ENCODE results near the gene PAFAH1B1.

PAFAH1B1 gene

GRCh38 chr17:2709183-2709661 lies 115.8 kb downstream of the PAFAH1B1 start:
- DNase-seq = peak in 1 of 2 donors; percentile 83
- H3K27ac ChIP-seq = peak overlapping the region; percentile 77 to 78
- no peak for TF ChIP-seq CTCF (IDR thresholded peaks at IDR 0.05)
- H3K9me3 ChIP-seq = no peaks in the 10 kb centered on the region
- peak overlapping the region; percentile 13 to 33 for H3K4me3 ChIP-seq
- intact Hi-C loops (cut with DNase I; ENCODE audit: low total_unique reads) = no loop called here
- peaks cover 5 to 61% (median 50%) of the 10 kb centered on the region in 4 donors for H3K4me1 ChIP-seq
- H3K36me3 ChIP-seq = peaks cover 0 to 3% (median under 1%) of the 10 kb centered on the region in 3 donors
- H3K27me3 ChIP-seq = no peaks in the 10 kb centered on the region

- no peaks in the 10 kb centered on the region for H3K27me3 ChIP-seq
- TF ChIP-seq CTCF (IDR thresholded peaks at IDR 0.05) = no peak
- intact Hi-C loops (cut with DNase I; ENCODE audit: low total_unique reads) = loop anchor here (10.0 kb wide), 1 partner anchor 955 kb away; the partner anchor contains the start of genes EMC6 and TAX1BP3
- peak overlapping the region; percentile 81 to 94 for H3K4me3 ChIP-seq
- no peaks in the 10 kb centered on the region for H3K36me3 ChIP-seq
- peaks cover 5 to 61% (median 50%) of the 10 kb centered on the region in 4 donors for H3K4me1 ChIP-seq
- no peaks in the 10 kb centered on the region for H3K9me3 ChIP-seq
- H3K27ac ChIP-seq = peak overlapping the region; percentile 77 to 78
- DNase-seq = no peak
Observed at GRCh38 chr17:2710071-2710802, 116.8 kb downstream of the PAFAH1B1 start.

- no peaks in the 10 kb centered on the region for H3K9me3 ChIP-seq
- peak overlapping the region; percentile 77 to 78 for H3K27ac ChIP-seq
- H3K4me3 ChIP-seq = peak overlapping the region; percentile 81 to 94
- no peak for DNase-seq
- intact Hi-C loops (cut with DNase I; ENCODE audit: low total_unique reads) = loop anchor here (10.0 kb wide), 1 partner anchor 954 kb away; the partner anchor contains the start of genes EMC6 and TAX1BP3
- TF ChIP-seq CTCF (IDR thresholded peaks at IDR 0.05) = no peak
- peaks cover 5 to 61% (median 50%) of the 10 kb centered on the region in 4 donors for H3K4me1 ChIP-seq
- H3K27me3 ChIP-seq = no peaks in the 10 kb centered on the region
- H3K36me3 ChIP-seq = no peaks in the 10 kb centered on the region
Observed at GRCh38 chr17:2710803-2711607, 117.6 kb downstream of the PAFAH1B1 start.

- H3K27ac ChIP-seq = peak within 1 kb of the TSS; percentile 77 to 78
- intact Hi-C loops (cut with DNase I; ENCODE audit: low total_unique reads) = loop anchor here (10.0 kb wide), 1 partner anchor 953 kb away; the partner anchor contains the start of genes EMC6 and TAX1BP3
Observed at GRCh38 chr17:2711608-2712299, 118.3 kb downstream of the PAFAH1B1 start, which contains the start of gene CLUH. CLUH (minus strand) TSS chr17:2711764; CDS start chr17:2711661, 103 bp downstream.

More at GRCh38 chr17:2711608-2712299, 118.3 kb downstream of the PAFAH1B1 start, which contains the start of gene CLUH:
- Histone ChIP-seq H3K36me3 (no peaks in the 10 kb centered on the region), H3K4me3 (peak within 1 kb of the TSS; percentile 81 to 94), H3K4me1 (peaks cover 5 to 54% (median 50%) of the 10 kb centered on the region in 4 donors), H3K9me3 (no peaks in the 10 kb centered on the region), H3K27me3 (no peaks in the 10 kb centered on the region)
- no peak for TF ChIP-seq CTCF (IDR thresholded peaks at IDR 0.05)
- DNase-seq = peak; percentile 94 to 99
